MCF 10A (cell line): Measurements from ENCODE around the gene GDF15. TPM values are rescaled to one million over a fixed set of nuclear protein-coding genes. Genes with fewer than 3 reads are reported as not detected.

Experiments
- BruUV-seq: library from RNA; stranded (reverse); fragments of 400-500 nt; replicated peaks from 2 replicates; lab custom pipeline; 2021; lab: Mats Ljungman, UMichigan
- CTCF ChIA-PET: fragments of 300-600 bp; sonication (Branson Sonifier 250); formaldehyde crosslinking; extraction: SDS; loops from one replicate; lab custom pipeline; 2021; ENCODE audit warnings: antibody characterized with exemption, inconsistent platforms; lab: Yijun Ruan, JAX
- POLR2A ChIA-PET: fragments of 300-600, 350-650 bp; sonication (Branson Sonifier 250); formaldehyde crosslinking; extraction: SDS; loops from one replicate; lab custom pipeline; 2020; ENCODE audit warnings: antibody characterized with exemption, inconsistent platforms; lab: Yijun Ruan, JAX
- DNase-seq: peaks from one replicate; pipeline ENCODE4 v3.0.0-alpha.2; 2018; ENCODE audit not compliant: unreplicated experiment
- H3K27ac Mint-ChIP-seq: one replicate; pipeline ENCODE4 v1.8.0; 2022; ENCODE audit warnings: mild to moderate bottlenecking, low read depth, mixed read lengths; ENCODE audit not compliant: unreplicated experiment
- H3K27me3 Mint-ChIP-seq: one replicate; pipeline ENCODE4 v1.8.0; 2022; ENCODE audit warnings: mixed read lengths; ENCODE audit not compliant: insufficient read depth, unreplicated experiment
- H3K36me3 Mint-ChIP-seq: one replicate; pipeline ENCODE4 v1.8.0; 2022; ENCODE audit warnings: mild to moderate bottlenecking, moderate library complexity, mixed read lengths; ENCODE audit not compliant: insufficient read depth, unreplicated experiment
- H3K4me1 Mint-ChIP-seq: one replicate; pipeline ENCODE4 v1.8.0; 2022; ENCODE audit warnings: mixed read lengths; ENCODE audit not compliant: insufficient read depth, unreplicated experiment
- H3K4me3 Mint-ChIP-seq: one replicate; pipeline ENCODE4 v1.8.0; 2022; ENCODE audit warnings: mild to moderate bottlenecking, moderate library complexity, mixed read lengths; ENCODE audit not compliant: unreplicated experiment
- H3K9me3 Mint-ChIP-seq: one replicate; pipeline ENCODE4 v1.8.0; 2022; ENCODE audit warnings: mixed read lengths; ENCODE audit not compliant: unreplicated experiment
- intact Hi-C: fragments of 100-400 bp; cut with micrococcal nuclease; formaldehyde crosslinking; loops from 2 replicates; pipeline ENCODE4 v1.14.1; 2022
- total RNA-seq: library from RNA; stranded (reverse); gene quantifications from 2 replicates; pipeline ENCODE4 v1.2.3, GENCODE V29; 2022
- TF ChIP-seq, protein P1 (sequence below): fragments of 200-600 bp; IDR thresholded peaks from one replicate; pipeline ENCODE4 v1.8.0; 2022; ENCODE audit warnings: antibody characterized with exemption, mild to moderate bottlenecking; ENCODE audit not compliant: unreplicated experiment

Gene GDF15
- total RNA-seq, 1 experiment from 2014 or later = 193 TPM

DNA sequence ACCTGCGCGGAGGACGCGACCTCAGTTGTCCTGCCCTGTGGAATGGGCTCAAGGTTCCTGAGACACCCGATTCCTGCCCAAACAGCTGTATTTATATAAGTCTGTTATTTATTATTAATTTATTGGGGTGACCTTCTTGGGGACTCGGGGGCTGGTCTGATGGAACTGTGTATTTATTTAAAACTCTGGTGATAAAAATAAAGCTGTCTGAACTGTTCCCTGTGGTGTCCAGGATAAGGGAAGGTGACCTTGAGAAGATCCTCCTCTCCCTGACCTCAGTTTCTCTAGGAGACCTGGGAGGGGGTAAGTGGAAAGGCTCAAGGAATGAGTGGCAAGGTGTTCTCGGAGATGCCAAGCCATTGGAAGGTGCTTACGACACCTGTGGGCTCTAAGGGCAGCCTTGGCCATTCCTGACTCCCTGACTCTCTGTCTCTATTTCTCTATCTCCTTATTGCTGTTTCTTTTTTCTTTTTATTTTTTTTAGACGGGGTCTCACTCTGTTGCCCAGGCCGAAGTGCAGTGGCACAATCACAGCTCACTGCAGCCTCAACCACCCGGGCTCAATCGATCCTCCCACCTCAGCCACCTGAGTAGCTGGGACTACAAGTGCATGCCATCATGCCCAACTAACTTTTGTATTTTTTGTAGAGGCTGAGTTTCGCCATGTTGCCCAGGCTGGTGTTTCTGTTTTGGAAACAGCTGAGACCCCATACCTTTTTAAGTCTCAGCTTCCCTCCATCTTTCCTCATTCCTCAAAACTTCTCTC, 3.2 kb downstream of the GDF15 start:
- POLR2A ChIA-PET = interaction anchor here (0.6 to 5.5 kb wide), 8 partner anchors 9 to 1174 kb away, joined by 3 to 44 read pairs (median 4); partner anchors contain the start of genes JUND and SSBP4
- CTCF ChIA-PET = interaction anchor here (0.6 to 5.5 kb wide), 19 partner anchors 9 to 461 kb away, joined by 3 to 61 read pairs (median 5); partner anchors contain the start of gene LRRC25
- intact Hi-C loops = no loop called here
- Mint-ChIP-seq H3K4me3 (peak overlapping the region; percentile 79), H3K36me3 (peaks cover 43% of the 10 kb centered on the region), H3K4me1 (peaks cover 23% of the 10 kb centered on the region), H3K27ac (no peak overlapping the region), H3K9me3 (no peaks in the 10 kb centered on the region), H3K27me3 (no peaks in the 10 kb centered on the region)
- TF ChIP-seq, protein P1, sequence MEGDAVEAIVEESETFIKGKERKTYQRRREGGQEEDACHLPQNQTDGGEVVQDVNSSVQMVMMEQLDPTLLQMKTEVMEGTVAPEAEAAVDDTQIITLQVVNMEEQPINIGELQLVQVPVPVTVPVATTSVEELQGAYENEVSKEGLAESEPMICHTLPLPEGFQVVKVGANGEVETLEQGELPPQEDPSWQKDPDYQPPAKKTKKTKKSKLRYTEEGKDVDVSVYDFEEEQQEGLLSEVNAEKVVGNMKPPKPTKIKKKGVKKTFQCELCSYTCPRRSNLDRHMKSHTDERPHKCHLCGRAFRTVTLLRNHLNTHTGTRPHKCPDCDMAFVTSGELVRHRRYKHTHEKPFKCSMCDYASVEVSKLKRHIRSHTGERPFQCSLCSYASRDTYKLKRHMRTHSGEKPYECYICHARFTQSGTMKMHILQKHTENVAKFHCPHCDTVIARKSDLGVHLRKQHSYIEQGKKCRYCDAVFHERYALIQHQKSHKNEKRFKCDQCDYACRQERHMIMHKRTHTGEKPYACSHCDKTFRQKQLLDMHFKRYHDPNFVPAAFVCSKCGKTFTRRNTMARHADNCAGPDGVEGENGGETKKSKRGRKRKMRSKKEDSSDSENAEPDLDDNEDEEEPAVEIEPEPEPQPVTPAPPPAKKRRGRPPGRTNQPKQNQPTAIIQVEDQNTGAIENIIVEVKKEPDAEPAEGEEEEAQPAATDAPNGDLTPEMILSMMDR = no peak
- no TSS peak for BruUV-seq
- DNase-seq = no peak

DNA sequence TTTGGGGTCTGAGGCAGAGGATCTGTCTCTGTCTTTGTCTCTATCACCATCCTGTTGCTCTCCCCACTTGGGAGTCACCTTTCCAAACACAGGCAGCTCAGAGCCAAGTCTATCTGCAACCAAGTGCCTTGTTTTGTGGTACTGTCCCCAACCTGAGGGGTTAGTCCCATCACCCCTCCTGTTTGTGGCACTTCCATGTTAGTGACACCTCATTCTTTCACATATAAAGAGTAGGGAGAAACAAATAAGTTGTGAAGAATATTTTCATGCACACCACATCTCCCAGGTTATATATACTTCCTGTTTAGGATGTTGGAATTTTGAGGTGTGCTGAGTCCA, 3.7 kb downstream of the GDF15 start:
- no peaks in the 10 kb centered on the region for H3K9me3 Mint-ChIP-seq
- H3K4me3 Mint-ChIP-seq = peak overlapping the region; percentile 79
- H3K36me3 Mint-ChIP-seq = peaks cover 43% of the 10 kb centered on the region
- ChIA-PET POLR2A (interaction anchor here (0.6 to 5.5 kb wide), 5 partner anchors 8 to 110 kb away, joined by 3 to 44 read pairs (median 6); partner anchors contain the start of genes JUND and SSBP4), CTCF (interaction anchor here (0.6 to 5.5 kb wide), 10 partner anchors 8 to 40 kb away, joined by 3 to 61 read pairs (median 8); partner anchors contain the start of gene LRRC25)
- TF ChIP-seq, protein P1 = no peak
- peaks cover 23% of the 10 kb centered on the region for H3K4me1 Mint-ChIP-seq
- H3K27me3 Mint-ChIP-seq = no peaks in the 10 kb centered on the region
- intact Hi-C loops = no loop called here
- DNase-seq = no peak
- no peak overlapping the region for H3K27ac Mint-ChIP-seq
- BruUV-seq = no TSS peak

DNA sequence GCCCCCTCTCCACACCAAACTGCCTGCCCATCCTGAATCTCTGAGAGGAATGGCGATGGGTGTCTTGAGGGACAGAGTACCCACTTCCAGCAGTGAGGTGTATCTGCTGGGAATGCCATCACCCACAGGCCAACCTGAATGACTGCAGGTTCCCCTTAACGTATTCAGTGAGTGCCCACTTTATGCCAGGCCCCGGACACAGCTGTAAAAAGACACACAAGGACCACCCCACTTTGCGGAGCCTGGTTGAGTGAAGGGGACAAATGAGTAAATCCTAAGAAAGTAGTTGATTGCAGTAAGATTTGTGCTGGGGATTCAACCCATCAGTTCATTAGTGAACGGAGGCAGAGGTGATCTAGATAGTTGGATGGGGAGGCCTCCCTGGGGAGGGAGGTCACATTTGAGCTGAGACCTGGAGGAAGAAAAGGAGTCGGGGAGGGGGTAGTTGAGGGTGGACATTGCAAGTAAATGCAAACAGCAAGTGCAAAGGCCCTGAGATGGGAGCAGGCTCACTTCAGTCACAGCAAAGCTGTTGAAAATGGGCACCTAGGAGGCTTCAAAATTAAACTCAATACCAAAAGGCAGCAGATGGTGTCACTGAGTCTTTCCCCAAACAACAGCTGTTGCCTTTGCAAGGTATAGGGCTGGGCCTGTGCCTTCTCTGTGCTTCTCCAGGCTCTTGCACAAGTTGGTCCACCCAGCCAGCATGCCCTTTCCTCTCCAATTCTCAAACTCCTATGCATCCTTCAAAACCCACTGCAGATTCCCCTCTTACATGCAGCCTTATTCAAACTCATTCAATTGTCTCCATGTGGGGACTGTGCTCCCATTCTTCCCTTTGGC, 4.3 kb downstream of the GDF15 start:
- DNase-seq = peak; percentile 23
- Mint-ChIP-seq H3K4me3 (peak overlapping the region; percentile 30), H3K4me1 (peaks cover 20% of the 10 kb centered on the region), H3K36me3 (peaks cover 43% of the 10 kb centered on the region), H3K9me3 (no peaks in the 10 kb centered on the region), H3K27ac (peak overlapping the region; percentile 2), H3K27me3 (no peaks in the 10 kb centered on the region)
- BruUV-seq = no TSS peak
- TF ChIP-seq, protein P1 = no peak
- intact Hi-C loops = no loop called here
- CTCF ChIA-PET = interaction anchor here (0.6 to 5.5 kb wide), 8 partner anchors 17 to 576 kb away, joined by 3 to 61 read pairs (median 4); no protein-coding TSS in a partner anchor
- POLR2A ChIA-PET = interaction anchor here (0.7 to 5.5 kb wide), 4 partner anchors 10 to 43 kb away, joined by 3 to 44 read pairs (median 5); partner anchors contain the start of gene SSBP4
